Measurements from ENCODE around the gene PTPRM.

Gene PTPRM

GRCh38 chr18:8399138-8399537, 832.0 kb downstream of the PTPRM start:
- Histone ChIP-seq H3K9me2 (replicated peaks; ENCODE audit: insufficient read depth, low read length) (no peaks in the 10 kb centered on the region), H3F3A (ENCODE audit: insufficient read depth, low read length) (no peaks in the 10 kb centered on the region), H3K9ac (ENCODE audit: low read length) (no peak overlapping the region), H3K9me3 (replicated peaks; ENCODE audit: insufficient read depth, low read length) (no peaks in the 10 kb centered on the region), H3K36me3 (replicated peaks; ENCODE audit: insufficient read depth, low read length) (no peaks in the 10 kb centered on the region), H3K27ac (ENCODE audit: low read length) (no peak overlapping the region), H2AFZ (ENCODE audit: low read length) (no peak overlapping the region), H3K79me2 (ENCODE audit: low read length) (no peaks in the 10 kb centered on the region), H3K27me3 (replicated peaks; ENCODE audit: insufficient read depth, low read length) (no peaks in the 10 kb centered on the region), H3K4me1 (ENCODE audit: low read length) (no peaks in the 10 kb centered on the region), H4K20me1 (ENCODE audit: insufficient read depth, low read length) (no peaks in the 10 kb centered on the region), H3K4me2 (ENCODE audit: low read depth, low read length) (no peak overlapping the region), H3K4me3 (ENCODE audit: low read length) (no peak overlapping the region)
- TF ChIP-seq CTCF (IDR thresholded peaks at IDR 0.05; ENCODE audit: low read length) (no peak), EZH2phosphoT487 (IDR thresholded peaks at IDR 0.05; ENCODE audit: low read length) (no peak), EZH2 (optimal IDR thresholded peaks at IDR 0.05; ENCODE audit: low read depth, low read length) (no peak)
- no peak for DNase-seq

GRCh38 chr18:8400193-8400752, 833.2 kb downstream of the PTPRM start:
- no peaks in the 10 kb centered on the region for H3K4me1 ChIP-seq (ENCODE audit: low read length)
- H2AFZ ChIP-seq (ENCODE audit: low read length): no peak overlapping the region
- no peaks in the 10 kb centered on the region for H3K27me3 ChIP-seq (replicated peaks; ENCODE audit: insufficient read depth, low read length)
- TF ChIP-seq CTCF (IDR thresholded peaks at IDR 0.05; ENCODE audit: low read length) (no peak), EZH2 (optimal IDR thresholded peaks at IDR 0.05; ENCODE audit: low read depth, low read length) (no peak), EZH2phosphoT487 (IDR thresholded peaks at IDR 0.05; ENCODE audit: low read length) (no peak)
- H3K9me3 ChIP-seq (replicated peaks; ENCODE audit: insufficient read depth, low read length): no peaks in the 10 kb centered on the region
- H3K4me3 ChIP-seq (ENCODE audit: low read length): no peak overlapping the region
- no peak for DNase-seq
- no peak overlapping the region for H3K9ac ChIP-seq (ENCODE audit: low read length)
- no peaks in the 10 kb centered on the region for H3K79me2 ChIP-seq (ENCODE audit: low read length)
- no peak overlapping the region for H3K4me2 ChIP-seq (ENCODE audit: low read depth, low read length)
- no peaks in the 10 kb centered on the region for H4K20me1 ChIP-seq (ENCODE audit: insufficient read depth, low read length)
- H3K27ac ChIP-seq (ENCODE audit: low read length): no peak overlapping the region
- H3K36me3 ChIP-seq (replicated peaks; ENCODE audit: insufficient read depth, low read length): no peaks in the 10 kb centered on the region
- H3K9me2 ChIP-seq (replicated peaks; ENCODE audit: insufficient read depth, low read length): no peaks in the 10 kb centered on the region
- H3F3A ChIP-seq (ENCODE audit: insufficient read depth, low read length): no peaks in the 10 kb centered on the region

- Histone ChIP-seq H3K4me1 (ENCODE audit: low read length) (no peaks in the 10 kb centered on the region), H3K27me3 (replicated peaks; ENCODE audit: insufficient read depth, low read length) (no peaks in the 10 kb centered on the region)
- no peak for DNase-seq
Observed at GRCh38 chr18:8400825-8401224, 833.7 kb downstream of the PTPRM start.

More at GRCh38 chr18:8400825-8401224, 833.7 kb downstream of the PTPRM start:
- Histone ChIP-seq H3K79me2 (ENCODE audit: low read length) (no peaks in the 10 kb centered on the region), H3K36me3 (replicated peaks; ENCODE audit: insufficient read depth, low read length) (no peaks in the 10 kb centered on the region), H3F3A (ENCODE audit: insufficient read depth, low read length) (no peaks in the 10 kb centered on the region), H3K27ac (ENCODE audit: low read length) (no peak overlapping the region), H3K4me2 (ENCODE audit: low read depth, low read length) (no peak overlapping the region), H3K9me2 (replicated peaks; ENCODE audit: insufficient read depth, low read length) (no peaks in the 10 kb centered on the region), H3K9ac (ENCODE audit: low read length) (no peak overlapping the region), H3K4me3 (ENCODE audit: low read length) (no peak overlapping the region), H4K20me1 (ENCODE audit: insufficient read depth, low read length) (no peaks in the 10 kb centered on the region), H2AFZ (ENCODE audit: low read length) (no peak overlapping the region), H3K9me3 (replicated peaks; ENCODE audit: insufficient read depth, low read length) (no peaks in the 10 kb centered on the region)
- TF ChIP-seq CTCF (IDR thresholded peaks at IDR 0.05; ENCODE audit: low read length): no peak
- TF ChIP-seq EZH2 (optimal IDR thresholded peaks at IDR 0.05; ENCODE audit: low read depth, low read length): no peak
- TF ChIP-seq EZH2phosphoT487 (IDR thresholded peaks at IDR 0.05; ENCODE audit: low read length): no peak
